Central memory CD8-positive, alpha-beta T cell (primary cell): ENCODE data around the gene CCDC112.
A peak's percentile ranks its signal among the peaks of the same experiment; 100 is the strongest.

Experiments used
- ATAC-seq: fragments of 150-1000 bp; cut with Tn5 transposase; replicated peaks from 2 replicates; pipeline ENCODE4 v1.10.0; 2022; ENCODE audit warnings: mild to moderate bottlenecking, moderate FRiP score, moderate number of reproducible peaks; ENCODE audit not compliant: poor library complexity, severe bottlenecking; ENCODE audit errors: extremely low read depth
- DNase-seq, 2 donors: peaks; one replicate each; pipeline ENCODE4 v3.0.0; 2021; ENCODE audit warnings: low spot score in 2 of 2
- H3K27ac Mint-ChIP-seq: one replicate; pipeline ENCODE4 v1.8.0; 2022; ENCODE audit warnings: low read depth, mild to moderate bottlenecking, moderate library complexity, mixed read lengths
- H3K27me3 Mint-ChIP-seq: one replicate; pipeline ENCODE4 v1.8.0; 2022; ENCODE audit warnings: mixed read lengths
- H3K36me3 Mint-ChIP-seq: one replicate; pipeline ENCODE4 v1.8.0; 2022; ENCODE audit warnings: mild to moderate bottlenecking, moderate library complexity, mixed read lengths; ENCODE audit not compliant: insufficient read depth
- H3K4me1 Mint-ChIP-seq: one replicate; pipeline ENCODE4 v1.8.0; 2022; ENCODE audit warnings: mixed read lengths
- H3K4me3 Mint-ChIP-seq: one replicate; pipeline ENCODE4 v1.8.0; 2022; ENCODE audit warnings: mild to moderate bottlenecking, moderate library complexity, mixed read lengths
- H3K9me3 Mint-ChIP-seq: one replicate; pipeline ENCODE4 v1.8.0; 2022; ENCODE audit warnings: mixed read lengths

CCDC112 gene

DNA sequence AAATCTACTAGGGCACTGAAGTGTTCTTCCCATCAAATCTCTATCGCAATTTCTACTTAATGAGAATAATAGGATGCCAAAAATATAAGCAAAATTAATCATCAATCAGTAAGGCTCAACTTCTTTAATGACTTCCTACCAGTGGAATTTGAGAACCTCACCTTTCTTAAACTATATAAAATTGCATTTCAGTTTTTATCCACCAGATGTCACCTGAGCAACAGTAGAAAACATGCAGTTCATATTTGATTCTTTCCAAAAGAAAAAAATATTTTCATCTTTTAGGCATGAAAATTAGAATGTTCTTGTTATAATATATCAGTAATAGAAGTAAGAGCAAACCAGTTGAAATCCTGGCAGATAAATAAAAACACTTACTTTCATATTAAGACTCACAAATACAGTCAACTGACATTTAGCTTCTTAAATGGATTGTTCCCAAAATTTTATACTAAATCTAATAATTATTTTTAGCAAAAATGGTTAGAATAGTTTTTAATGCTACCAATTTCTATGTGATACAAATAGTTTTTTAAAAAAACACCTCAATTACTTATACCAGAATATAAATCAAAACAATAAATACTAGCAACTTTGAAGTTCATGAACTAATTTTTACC, 13.4 kb upstream of the CCDC112 start:
- DNase-seq (no peak), ATAC-seq (no peak)
- Mint-ChIP-seq H3K4me3 (no peak overlapping the region), H3K27ac (no peak overlapping the region), H3K9me3 (no peaks in the 10 kb centered on the region), H3K36me3 (no peaks in the 10 kb centered on the region), H3K4me1 (no peaks in the 10 kb centered on the region), H3K27me3 (peaks cover 36% of the 10 kb centered on the region)

- Mint-ChIP-seq H3K9me3 (no peaks in the 10 kb centered on the region), H3K4me1 (no peaks in the 10 kb centered on the region), H3K27ac (no peak overlapping the region), H3K4me3 (no peak overlapping the region), H3K36me3 (no peaks in the 10 kb centered on the region), H3K27me3 (peaks cover 41% of the 10 kb centered on the region)
- ATAC-seq (no peak), DNase-seq (no peak)
Observed at GRCh38 chr5:115308815-115309214, 12.4 kb upstream of the CCDC112 start.

DNA sequence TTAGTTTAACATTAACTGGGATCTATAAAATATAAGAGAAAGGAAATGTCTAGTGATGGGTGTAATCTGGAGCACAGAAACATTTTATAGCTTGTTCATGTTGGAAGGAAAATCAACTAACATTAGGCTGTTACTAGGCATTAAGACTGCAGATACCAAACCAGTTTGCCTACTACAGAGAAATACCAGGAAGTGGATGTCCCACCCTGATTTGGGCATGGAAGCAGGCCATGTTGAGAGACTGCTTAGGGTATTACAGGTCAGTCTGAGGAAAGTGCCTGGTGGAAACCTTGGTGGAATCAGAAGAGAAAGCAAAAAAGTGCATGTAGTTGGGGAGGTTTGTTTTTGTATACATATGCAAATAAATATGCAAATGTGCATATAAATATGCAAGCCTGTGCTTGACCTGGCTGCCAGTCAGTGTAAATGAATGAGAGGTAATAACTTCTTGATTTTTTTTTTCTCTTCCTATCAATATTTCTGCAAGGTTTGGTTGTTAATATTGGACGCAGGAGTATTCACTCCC, 9.6 kb upstream of the CCDC112 start:
- no peaks in the 10 kb centered on the region for H3K9me3 Mint-ChIP-seq
- DNase-seq (no peak), ATAC-seq (no peak)
- no peak overlapping the region for H3K27ac Mint-ChIP-seq
- H3K27me3 Mint-ChIP-seq, result peaks cover 46% of the 10 kb centered on the region
- no peaks in the 10 kb centered on the region for H3K36me3 Mint-ChIP-seq
- no peaks in the 10 kb centered on the region for H3K4me1 Mint-ChIP-seq
- no peak overlapping the region for H3K4me3 Mint-ChIP-seq

GRCh38 chr5:115304496-115304895, 8.0 kb upstream of the CCDC112 start:
- H3K4me3 Mint-ChIP-seq, result no peak overlapping the region
- no peak for ATAC-seq
- H3K27ac Mint-ChIP-seq, result no peak overlapping the region
- no peaks in the 10 kb centered on the region for H3K9me3 Mint-ChIP-seq
- peaks cover 35% of the 10 kb centered on the region for H3K27me3 Mint-ChIP-seq
- DNase-seq, result no peak
- H3K4me1 Mint-ChIP-seq, result no peaks in the 10 kb centered on the region
- no peaks in the 10 kb centered on the region for H3K36me3 Mint-ChIP-seq

DNA sequence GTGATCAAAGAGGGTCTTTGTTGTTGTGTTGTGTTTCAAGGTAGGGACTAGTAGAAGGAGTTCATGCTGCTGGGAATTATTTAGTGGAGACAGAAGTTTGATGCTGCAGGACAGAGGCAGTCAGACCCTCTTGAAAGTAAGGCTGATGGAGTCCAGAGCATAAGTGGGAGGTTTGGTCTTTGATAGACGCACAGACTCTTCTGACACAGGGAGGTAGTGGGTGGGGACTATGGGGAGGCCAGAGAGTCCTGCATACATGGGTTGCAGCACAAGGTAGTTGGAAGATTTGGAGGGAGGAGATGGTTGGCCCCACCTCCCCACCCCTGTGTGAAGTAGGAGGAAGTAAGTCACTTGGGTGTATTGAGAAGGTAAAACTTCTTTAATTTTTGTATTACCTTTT, 2.4 kb upstream of the CCDC112 start:
- Mint-ChIP-seq H3K27me3 (peaks cover 5% of the 10 kb centered on the region), H3K4me3 (no peak overlapping the region)

DNA sequence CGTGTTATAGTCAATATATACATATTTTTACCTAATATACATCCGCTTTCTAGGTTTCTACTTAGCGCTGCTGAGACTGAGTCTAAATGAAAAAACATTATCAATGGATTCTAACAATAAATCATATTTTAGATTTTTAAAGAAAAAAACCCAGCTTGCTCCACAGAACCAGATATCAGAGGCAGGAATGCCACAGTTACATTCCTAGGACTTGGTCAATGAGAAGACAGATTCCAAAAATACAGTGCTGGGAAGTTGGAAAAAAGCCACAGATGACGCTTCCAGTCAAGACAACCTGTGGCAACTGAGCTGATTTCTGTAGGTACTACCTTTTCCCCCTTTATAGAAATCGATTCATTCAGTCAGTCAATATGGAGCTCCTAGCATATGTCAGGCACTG, 577 bp upstream of the CCDC112 start:
- DNase-seq (no peak), ATAC-seq (no peak)
- H3K4me3 Mint-ChIP-seq, result peak overlapping the region; percentile 74
- H3K4me1 Mint-ChIP-seq, result peaks cover 12% of the 10 kb centered on the region
- H3K9me3 Mint-ChIP-seq, result peaks cover 2% of the 10 kb centered on the region
- peaks cover 2% of the 10 kb centered on the region for H3K36me3 Mint-ChIP-seq
- H3K27ac Mint-ChIP-seq, result no peak overlapping the region
- no peaks in the 10 kb centered on the region for H3K27me3 Mint-ChIP-seq

More for the DNA sequence above, 2.4 kb upstream of the CCDC112 start:
- no peaks in the 10 kb centered on the region for H3K9me3 Mint-ChIP-seq
- DNase-seq (no peak), ATAC-seq (no peak)
- peaks cover 2% of the 10 kb centered on the region for H3K36me3 Mint-ChIP-seq
- H3K4me1 Mint-ChIP-seq, result peaks cover 12% of the 10 kb centered on the region
- no peak overlapping the region for H3K27ac Mint-ChIP-seq

GRCh38 chr5:115295777-115296123, 704 bp downstream of the CCDC112 start:
- Mint-ChIP-seq H3K4me1 (peaks cover 12% of the 10 kb centered on the region), H3K9me3 (peaks cover 5% of the 10 kb centered on the region), H3K4me3 (peak overlapping the region; percentile 74), H3K36me3 (peaks cover 2% of the 10 kb centered on the region), H3K27ac (no peak overlapping the region), H3K27me3 (no peaks in the 10 kb centered on the region)
- ATAC-seq (no peak), DNase-seq (no peak)

DNA sequence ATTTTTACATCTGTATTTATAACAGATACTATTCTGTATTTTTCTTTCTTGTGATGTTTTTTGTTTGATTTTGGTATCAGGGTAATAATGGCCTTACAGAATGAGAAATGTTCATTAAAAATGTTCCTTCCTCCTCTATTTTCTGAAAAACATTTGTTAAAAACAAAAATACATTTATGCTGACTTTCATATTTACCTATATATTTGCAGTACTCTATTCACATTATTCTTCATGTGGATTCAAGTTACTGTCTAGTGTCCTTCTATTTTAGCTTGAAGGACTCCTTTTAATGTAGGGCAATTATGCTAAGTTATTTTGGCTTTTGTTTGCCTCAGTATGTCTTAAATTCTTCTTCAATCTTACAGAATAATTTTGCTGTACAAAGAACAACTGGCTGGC, 5.1 kb downstream of the CCDC112 start:
- Mint-ChIP-seq H3K27ac (no peak overlapping the region), H3K9me3 (peaks cover 5% of the 10 kb centered on the region), H3K36me3 (no peaks in the 10 kb centered on the region), H3K27me3 (no peaks in the 10 kb centered on the region), H3K4me1 (peaks cover 12% of the 10 kb centered on the region), H3K4me3 (no peak overlapping the region)
- ATAC-seq (no peak), DNase-seq (no peak)

- Mint-ChIP-seq H3K27ac (no peak overlapping the region), H3K27me3 (no peaks in the 10 kb centered on the region), H3K9me3 (peaks cover 5% of the 10 kb centered on the region), H3K36me3 (no peaks in the 10 kb centered on the region), H3K4me3 (no peak overlapping the region), H3K4me1 (peaks cover 11% of the 10 kb centered on the region)
- DNase-seq, result no peak
- no peak for ATAC-seq
Observed at GRCh38 chr5:115289104-115289503, 7.3 kb downstream of the CCDC112 start.

DNA sequence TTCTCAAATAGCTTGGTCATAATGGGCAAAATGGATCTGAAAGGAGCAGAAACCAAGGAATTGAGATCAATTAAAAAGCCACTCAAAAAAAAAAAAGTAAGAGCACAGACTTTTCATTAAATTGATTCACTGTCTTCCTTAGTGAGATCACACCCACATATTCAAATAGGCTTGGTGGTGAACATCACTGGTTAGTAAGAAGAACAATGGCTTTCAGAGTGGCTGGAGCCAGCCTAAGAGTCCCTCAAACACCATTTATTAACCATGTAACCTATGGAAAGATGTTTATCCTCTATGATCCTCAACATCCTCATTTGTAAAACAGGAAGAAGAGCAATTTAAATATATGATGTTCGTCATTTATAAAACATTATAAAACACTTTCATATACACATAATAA, 12.4 kb downstream of the CCDC112 start:
- Mint-ChIP-seq H3K27ac (no peak overlapping the region), H3K27me3 (no peaks in the 10 kb centered on the region), H3K4me1 (peaks cover 11% of the 10 kb centered on the region), H3K4me3 (no peak overlapping the region), H3K36me3 (no peaks in the 10 kb centered on the region), H3K9me3 (no peaks in the 10 kb centered on the region)
- ATAC-seq, result no peak
- DNase-seq, result no peak

DNA sequence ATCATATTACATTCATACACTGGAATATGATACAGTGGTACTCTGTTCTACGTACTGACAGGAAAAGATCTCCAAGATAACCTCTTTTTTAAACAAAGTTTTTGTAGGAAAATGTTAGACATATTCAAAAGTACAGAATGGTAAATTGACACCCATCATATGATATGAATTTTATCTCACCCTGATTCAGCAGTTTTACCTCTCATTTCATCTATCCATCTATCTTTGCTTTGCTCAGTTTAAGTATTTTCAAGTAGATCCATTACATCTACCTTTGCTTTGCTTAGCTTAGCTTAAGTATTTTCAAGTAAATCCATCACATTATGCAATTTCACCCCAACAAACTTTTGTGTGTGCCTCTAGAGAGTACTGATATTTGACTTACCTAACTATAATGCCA, 14.3 kb downstream of the CCDC112 start:
- ATAC-seq (no peak), DNase-seq (no peak)
- Mint-ChIP-seq H3K4me3 (no peak overlapping the region), H3K9me3 (no peaks in the 10 kb centered on the region), H3K27ac (no peak overlapping the region), H3K36me3 (no peaks in the 10 kb centered on the region), H3K4me1 (peaks cover 11% of the 10 kb centered on the region), H3K27me3 (no peaks in the 10 kb centered on the region)

DNA sequence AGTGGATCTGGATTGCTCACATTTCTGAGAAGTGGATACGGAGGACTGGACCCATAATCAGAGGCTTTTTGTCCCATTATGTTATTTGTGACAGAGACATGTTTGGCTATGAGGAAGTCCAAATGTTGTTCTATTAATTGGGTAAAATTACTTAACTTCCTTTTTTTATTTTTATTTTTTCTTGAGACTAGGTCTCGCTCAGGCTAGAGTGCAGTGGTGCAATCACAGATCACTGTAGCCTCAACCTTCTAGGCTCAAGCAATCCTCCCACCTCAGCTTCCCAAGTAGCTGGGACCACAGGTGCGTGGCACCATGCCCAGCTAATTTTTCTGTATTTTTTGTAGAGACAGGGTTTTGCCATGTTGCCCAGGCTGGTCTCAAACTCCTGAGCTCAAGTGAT, 21.9 kb downstream of the CCDC112 start:
- no peak overlapping the region for H3K27ac Mint-ChIP-seq
- peaks cover 6% of the 10 kb centered on the region for H3K36me3 Mint-ChIP-seq
- H3K4me1 Mint-ChIP-seq, result no peaks in the 10 kb centered on the region
- H3K9me3 Mint-ChIP-seq, result no peaks in the 10 kb centered on the region
- DNase-seq (no peak), ATAC-seq (no peak)
- no peaks in the 10 kb centered on the region for H3K27me3 Mint-ChIP-seq
- H3K4me3 Mint-ChIP-seq, result no peak overlapping the region

- no peaks in the 10 kb centered on the region for H3K4me1 Mint-ChIP-seq
- peaks cover 8% of the 10 kb centered on the region for H3K36me3 Mint-ChIP-seq
- ATAC-seq, result no peak
- H3K27me3 Mint-ChIP-seq, result no peaks in the 10 kb centered on the region
- no peaks in the 10 kb centered on the region for H3K9me3 Mint-ChIP-seq
- DNase-seq, result no peak
- H3K27ac Mint-ChIP-seq, result no peak overlapping the region
- H3K4me3 Mint-ChIP-seq, result no peak overlapping the region
Observed at GRCh38 chr5:115272297-115272958, 24.0 kb downstream of the CCDC112 start.
